Head of caudate nucleus (tissue), 42 donors: ENCODE data around the gene BCAS4.
"Not testable (repeated sequence)": the region's sequence is repeated elsewhere in the genome, so short reads cannot be mapped to it uniquely, and the experiment has no call there.

Experiments used
- DNase-seq, 42 donors: peaks; one replicate each; pipeline versions ENCODE4 v3.0.0 to v3.0.0-alpha.2; 2020 to 2021; ENCODE audit warnings: mixed read lengths in 7 of 42
- intact Hi-C: fragments of 100-400 bp; cut with DNase I; formaldehyde crosslinking; loops from one replicate; pipeline ENCODE4 v1.15.0; 2022

BCAS4 gene, protein sequence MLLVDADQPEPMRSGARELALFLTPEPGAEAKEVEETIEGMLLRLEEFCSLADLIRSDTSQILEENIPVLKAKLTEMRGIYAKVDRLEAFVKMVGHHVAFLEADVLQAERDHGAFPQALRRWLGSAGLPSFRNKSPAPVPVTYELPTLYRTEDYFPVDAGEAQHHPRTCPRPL

GRCh38 chr20:50794846-50795634, at the start of gene BCAS4:
Gene BCAS4 (plus strand): TSS chr20:50795061. CDS start chr20:50795084, 23 bp downstream.
- intact Hi-C loops: loop anchor here (2.0 kb wide), 1 partner anchor 136 kb away; the partner anchor contains the start of gene ADNP
- peak; percentile 32 to 88 (median 74) for DNase-seq

DNA sequence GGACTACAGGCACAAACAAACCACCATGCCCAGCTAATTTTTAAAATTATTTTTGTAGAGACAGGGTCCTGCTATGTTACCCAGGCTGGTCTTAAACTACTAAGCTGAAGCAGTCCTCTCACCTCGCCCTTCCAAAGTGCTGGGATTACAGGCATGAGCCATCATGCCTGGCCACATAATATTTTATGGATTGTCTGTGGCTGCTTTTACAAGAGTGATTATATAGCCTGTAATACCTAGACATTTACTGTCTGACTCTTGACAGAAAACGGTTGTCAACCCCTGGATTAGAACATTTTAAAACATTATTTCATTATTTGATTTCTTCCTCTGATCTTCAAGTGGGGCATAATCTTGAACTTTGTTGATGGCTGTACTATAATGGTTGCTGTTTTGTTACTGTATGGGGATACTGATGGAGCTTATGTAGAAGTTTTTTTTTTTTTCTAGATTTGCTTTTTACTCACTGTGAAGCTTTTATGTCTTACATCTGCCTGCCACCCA, 49.2 kb upstream of the BCAS4 start:
- intact Hi-C loops: no loop called here

DNA sequence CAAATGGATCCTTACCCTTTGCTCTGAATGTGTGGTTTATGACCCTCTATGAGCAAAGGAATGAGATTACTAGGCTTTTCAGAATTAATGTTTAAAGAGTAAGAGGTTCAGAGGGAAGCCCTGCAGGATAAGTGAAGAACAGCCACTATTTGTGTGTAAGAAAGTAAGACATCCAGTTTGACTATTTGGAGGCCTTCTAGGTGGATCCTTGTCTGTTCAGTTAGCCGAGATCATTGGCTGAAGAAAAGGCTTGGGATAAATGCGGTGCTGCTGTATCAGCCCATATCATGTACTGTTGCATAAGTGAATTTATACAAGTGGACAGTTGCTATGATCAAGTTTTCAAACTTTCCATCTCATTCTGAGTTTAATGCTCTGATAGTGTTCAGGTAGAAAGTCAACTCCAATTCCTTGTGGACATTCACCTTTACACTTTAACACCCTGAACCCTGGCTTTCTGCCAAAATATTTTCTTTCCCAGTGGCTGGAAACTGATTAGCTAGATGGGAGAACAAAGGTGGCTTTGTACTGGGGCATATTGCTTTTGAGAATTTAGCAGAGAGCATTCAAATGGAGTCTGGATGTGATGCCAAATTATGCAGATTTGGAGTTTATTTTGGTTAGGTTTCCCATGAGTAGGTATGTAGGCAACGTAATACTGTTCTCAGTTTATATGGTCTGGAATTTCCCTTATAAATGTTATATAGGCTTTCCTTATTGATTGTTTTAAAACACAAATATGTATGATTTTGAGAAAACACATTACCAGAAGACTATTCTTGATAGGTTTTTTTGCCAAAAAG, 48.5 kb upstream of the BCAS4 start:
- intact Hi-C loops: no loop called here
- peak in 2 of 42 donors; percentile 2 to 17 for DNase-seq

More for the DNA sequence above, 49.2 kb upstream of the BCAS4 start:
- no peak for DNase-seq

GRCh38 chr20:50747275-50747674, 47.6 kb upstream of the BCAS4 start:
- intact Hi-C loops: no loop called here
- DNase-seq: peak in 1 of 42 donors; percentile 6

DNA sequence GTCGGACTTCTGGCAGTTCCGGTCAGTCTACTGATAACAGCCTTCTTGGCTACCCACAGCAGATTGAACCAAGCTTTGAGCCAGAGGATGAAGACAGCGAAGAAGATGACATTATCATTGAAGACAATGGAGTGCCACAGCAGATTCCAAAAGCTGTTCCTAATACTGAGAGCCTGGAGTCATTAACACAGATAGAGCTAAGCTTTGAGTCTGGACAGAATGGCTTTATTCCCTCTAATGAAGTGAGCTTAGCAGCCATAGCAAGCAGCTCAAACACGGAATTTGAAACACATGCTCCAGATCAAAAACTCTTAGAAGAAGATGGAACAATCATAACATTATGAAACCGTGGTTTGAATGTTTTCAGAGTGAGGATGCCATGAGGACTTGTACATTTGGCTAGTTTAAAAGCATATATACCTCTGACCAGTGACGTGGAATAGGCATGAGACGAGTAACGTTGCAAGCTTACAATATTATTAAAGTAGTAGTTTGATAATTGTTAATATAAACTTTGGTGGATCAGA, 44.7 kb upstream of the BCAS4 start:
- intact Hi-C loops: no loop called here
- DNase-seq: peak in 1 of 42 donors; percentile 31

- intact Hi-C loops: no loop called here
- no peak for DNase-seq
Observed at GRCh38 chr20:50753152-50753551, 41.7 kb upstream of the BCAS4 start.

DNA sequence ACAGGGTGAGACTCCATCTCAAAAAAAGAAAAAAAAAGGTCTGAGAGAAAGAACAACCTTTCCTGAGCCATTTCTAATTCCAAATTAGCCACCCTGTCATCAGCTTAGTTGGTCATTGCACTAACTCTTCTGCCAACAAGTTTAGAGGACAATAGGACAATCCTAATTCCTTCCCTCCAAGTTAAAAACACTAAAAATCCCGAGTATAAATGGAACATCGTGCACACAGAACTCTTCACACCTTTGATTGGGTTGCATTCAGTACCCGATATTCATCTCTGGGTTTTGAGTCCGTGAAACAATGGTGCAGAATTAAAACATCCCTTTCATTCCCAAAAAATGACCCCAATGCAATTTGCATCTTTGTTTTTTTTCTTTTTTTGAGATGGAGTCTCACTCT, 40.4 kb upstream of the BCAS4 start:
- DNase-seq: no peak
- intact Hi-C loops: no loop called here

DNA sequence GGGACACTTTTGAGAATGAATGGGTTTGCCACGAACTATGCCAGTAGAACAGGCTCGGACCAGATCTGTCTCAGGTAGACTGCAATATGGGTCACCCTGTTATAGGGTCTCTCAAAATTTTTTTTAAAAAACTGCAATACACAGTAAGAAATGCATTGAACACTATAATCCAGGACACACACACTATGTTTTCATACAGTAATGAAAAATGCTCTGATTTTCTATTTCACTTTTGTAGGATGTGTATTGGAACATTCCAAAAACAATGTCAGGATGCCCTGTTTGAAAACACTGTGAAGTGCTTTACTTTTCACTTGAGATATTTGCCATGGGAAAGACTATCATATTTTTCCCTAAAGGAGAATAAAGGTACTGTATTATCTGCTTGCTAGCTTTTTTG, 38.4 kb upstream of the BCAS4 start:
- intact Hi-C loops: no loop called here

GRCh38 chr20:50758469-50758868, 36.4 kb upstream of the BCAS4 start:
- intact Hi-C loops: no loop called here
- DNase-seq: no peak

More for the DNA sequence above, 38.4 kb upstream of the BCAS4 start:
- no peak for DNase-seq

DNA sequence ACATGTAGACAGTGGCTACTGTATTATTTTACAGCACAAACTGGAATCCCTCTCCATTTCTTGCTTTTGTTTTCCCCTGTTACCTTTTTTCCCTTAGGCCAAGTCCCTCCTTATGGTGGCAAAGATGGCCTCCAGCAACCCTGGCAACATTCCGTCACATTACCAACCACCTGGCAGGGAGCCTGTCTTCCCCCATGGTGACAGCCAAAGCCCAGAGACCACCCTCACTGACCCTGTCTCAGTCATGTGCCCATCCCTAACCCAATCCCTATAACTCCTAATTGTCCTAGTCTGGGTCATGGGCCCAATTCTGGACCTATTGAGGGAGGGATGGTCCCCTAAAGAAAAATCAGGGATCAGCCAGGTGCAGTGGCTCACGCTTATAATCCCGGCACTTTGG, 35.9 kb upstream of the BCAS4 start:
- no peak for DNase-seq
- intact Hi-C loops: no loop called here

DNA sequence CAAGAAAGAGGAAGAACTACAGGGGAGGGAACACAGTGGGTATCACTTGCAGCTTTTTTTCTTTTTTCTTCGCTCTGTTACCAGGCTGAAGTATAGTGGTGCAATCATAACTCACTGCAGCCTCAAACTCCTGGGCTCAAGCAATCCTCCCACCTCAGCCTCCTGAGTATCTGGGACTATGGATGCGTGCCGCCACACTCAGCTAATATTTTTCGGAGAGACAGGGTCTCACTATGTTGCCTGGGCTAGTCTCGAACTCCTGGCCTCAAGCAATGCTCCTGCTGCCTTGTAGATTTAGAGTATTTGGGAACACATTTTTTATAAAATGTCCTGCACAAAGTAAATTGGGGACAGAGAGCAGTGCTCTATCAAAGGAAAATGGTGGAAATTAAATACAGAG, 35.2 kb upstream of the BCAS4 start:
- DNase-seq: no peak
- intact Hi-C loops: no loop called here

DNA sequence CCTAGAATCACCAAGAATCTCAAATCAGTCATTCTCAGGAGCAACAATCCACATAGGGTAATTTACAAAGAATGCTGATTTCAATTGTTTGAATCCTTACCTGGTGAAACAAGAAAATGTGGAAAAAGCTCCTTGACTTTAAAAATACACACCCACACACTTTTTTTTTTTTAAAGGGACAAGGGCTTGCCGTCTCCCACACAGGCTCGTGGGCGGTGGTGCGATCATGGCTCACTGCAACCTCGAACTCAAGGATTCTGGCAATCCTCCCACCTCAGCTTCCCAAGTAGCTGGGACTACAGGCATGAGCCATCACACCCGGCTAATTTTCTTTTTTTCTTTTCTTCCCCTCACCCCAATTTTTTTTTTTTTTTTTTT, 32.8 kb upstream of the BCAS4 start:
- peak in 26 of 42 donors; percentile 8 to 82 (median 50) for DNase-seq
- intact Hi-C loops: no loop called here

DNA sequence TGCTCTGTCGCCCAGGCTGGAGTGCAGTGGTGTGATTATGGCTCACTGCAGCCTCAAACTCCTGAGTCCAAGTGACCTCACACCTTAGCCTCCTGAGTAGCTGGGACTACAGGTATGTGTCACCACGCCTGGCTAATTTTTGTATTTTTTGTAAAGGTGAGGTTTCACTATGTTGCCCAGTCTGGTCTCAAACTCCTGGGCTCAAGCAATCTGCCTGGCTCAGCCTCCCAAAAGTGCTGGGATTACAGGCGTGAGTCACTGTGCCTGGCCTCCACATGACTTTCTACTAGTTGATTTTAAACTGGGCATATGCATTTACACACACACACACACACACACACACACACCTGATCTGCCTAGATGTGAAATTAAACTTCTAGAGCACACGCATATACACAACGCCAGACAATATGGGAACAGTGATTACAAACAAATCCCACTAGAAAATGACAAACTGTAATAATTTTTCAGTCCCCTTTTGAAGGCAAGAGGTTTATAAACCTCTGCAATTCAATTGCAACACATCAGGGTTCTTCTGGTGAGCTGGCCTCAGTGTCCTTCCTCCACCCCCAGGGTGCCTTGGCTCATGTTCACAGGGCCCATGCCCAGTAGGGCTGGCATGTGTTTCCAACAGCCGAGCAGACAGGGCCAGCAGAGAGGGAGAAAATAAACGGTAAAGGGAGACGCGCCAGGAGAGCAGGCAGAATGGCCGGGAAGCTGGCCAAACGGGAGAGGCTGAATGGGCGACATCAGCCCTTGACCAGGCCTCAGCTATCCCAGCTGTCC, 32.2 kb upstream of the BCAS4 start:
- intact Hi-C loops: no loop called here
- DNase-seq: peak; percentile 22 to 88 (median 70)

- peak in 1 of 42 donors; percentile 28 for DNase-seq
- intact Hi-C loops: not testable (repeated sequence)
Observed at GRCh38 chr20:50763550-50764458, 31.1 kb upstream of the BCAS4 start.

GRCh38 chr20:50765251-50765650, 29.6 kb upstream of the BCAS4 start:
- DNase-seq: peak in 2 of 42 donors; percentile 7 to 11
- intact Hi-C loops: not testable (repeated sequence)

DNA sequence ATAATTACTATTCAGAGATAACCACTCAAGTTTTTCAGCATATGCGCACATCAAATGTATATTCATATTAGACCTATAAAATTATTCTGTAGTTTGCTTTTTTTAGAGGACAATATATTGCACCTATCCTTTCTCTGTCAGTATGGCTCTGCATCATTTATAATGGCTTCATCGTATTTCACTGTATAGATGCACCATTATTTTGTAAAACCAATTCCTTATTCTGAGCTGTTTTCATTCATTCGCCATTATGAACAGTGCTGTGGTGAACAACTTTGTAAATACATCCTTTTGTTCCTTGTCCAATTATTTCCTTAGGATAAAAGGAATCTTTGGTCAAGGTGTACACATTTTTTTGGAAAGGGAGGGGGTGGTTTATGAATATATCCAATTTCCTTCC, 29.2 kb upstream of the BCAS4 start:
- no peak for DNase-seq
- intact Hi-C loops: no loop called here

DNA sequence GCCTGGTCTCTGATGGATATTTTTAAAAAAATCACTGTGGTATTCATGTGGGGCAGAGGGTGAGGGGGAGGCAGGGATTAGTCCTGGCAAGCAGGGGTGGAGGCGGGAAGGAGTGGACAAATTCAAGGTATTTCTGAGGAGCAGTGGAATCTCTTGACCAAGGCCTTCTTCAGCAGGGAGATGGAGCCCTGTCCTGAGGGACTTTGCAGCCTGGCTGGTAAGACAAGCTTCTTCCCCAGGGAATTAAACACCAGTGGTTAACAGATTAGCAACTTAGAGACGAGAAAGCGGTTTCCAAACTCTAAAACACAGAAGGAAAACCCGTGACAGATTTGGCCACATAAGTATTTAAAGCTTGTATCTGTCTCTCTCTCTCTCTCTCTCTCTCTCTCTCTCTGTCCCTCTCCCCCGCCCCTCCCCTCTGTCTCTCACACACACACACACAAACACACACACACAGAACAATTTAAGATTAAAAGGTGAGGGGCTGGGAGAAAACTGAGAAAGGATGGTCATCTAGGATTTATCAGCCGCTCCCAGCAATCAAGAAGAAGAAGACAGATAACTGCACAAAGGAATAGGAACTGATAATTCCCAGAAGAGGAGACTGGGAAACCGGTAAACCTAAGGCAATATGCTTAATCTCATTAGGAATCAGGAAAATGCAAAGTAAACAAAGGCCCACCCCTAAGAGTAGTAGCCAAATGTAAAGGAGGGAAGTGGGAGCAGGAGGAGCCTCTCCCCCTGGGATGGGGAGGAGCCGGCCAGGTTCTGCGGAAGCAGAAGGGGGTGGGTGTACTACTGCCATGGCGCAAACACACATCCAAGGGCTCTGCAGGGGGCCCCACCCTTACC, 27.7 kb upstream of the BCAS4 start:
- intact Hi-C loops: not testable (repeated sequence)
- DNase-seq: peak in 1 of 42 donors; percentile 24
